Fibroblast of mammary gland (primary cell): ENCODE results near the gene OMP.

Experiments used
- DNase-seq: peaks from one replicate; pipeline ENCODE4 v3.0.0-alpha.2; 2010; ENCODE audit warnings: low read depth
- H3K4me3 ChIP-seq: 2 replicates; pipeline ENCODE4 v1.5.1; 2011; ENCODE audit warnings: low read depth, mild to moderate bottlenecking, low read length, moderate library complexity; ENCODE audit not compliant: control insufficient read depth
- CTCF ChIP-seq: conservative IDR thresholded peaks from 2 replicates; pipeline ENCODE4 v1.5.1; 2011; ENCODE audit warnings: low read depth, low read length, inconsistent platforms; ENCODE audit not compliant: control insufficient read depth, insufficient read depth

The OMP gene

DNA sequence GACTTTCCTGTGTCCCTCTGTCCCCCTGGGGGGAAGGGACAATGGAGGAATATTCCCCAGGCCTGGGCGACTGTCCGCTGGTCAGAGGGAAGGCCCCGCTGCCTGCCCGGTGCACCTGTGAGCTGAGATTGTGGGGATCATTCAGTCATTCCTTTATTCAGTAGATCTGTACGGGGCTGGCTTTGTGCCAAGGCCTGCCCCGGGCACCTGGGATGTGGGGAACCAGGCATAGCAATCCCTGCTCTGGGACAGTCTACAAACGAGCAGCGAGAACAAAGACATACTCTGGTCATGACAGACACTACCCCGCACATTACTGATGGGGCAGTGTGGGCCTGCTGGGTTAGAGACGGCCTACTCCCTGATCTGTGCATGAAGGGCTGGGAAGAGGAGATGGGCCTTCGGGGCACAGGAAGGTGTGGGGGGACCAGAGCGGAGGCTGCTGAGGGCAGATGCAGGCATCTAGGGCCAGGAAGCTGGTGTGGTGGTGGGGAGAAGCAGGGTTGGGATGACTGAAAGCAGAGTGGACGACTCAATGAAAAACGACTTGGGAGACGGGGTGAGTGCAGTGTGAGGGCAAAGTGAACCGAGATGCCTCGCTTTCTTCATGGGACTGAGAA, 23.6 kb downstream of the OMP start:
- no peak for DNase-seq
- no peak for TF ChIP-seq CTCF
- H3K4me3 ChIP-seq, result no peak overlapping the region

DNA sequence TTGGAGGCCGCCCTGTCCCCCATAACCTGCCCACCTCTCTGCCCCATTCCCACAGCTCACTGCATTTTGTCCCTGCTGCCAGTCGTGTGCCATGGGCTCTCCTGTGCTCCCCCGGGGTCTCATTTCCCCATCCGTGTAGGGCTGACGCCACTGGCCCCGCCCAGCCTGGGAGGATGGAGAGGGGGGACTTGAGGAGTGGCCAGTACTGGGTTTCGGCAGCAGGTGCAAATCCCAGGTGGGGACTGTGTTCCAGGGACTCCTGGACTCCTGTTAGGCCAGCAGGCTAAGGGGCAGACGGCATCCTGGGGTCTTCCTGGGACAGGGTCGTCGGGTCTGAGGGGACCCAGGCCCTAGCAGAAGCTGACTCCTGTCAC, 24.2 kb downstream of the OMP start:
- TF ChIP-seq CTCF, result no peak
- peak overlapping the region; percentile 45 for H3K4me3 ChIP-seq
- DNase-seq, result no peak

GRCh38 chr11:77127235-77127911, 24.7 kb downstream of the OMP start:
- peak overlapping the region; percentile 45 for H3K4me3 ChIP-seq
- DNase-seq, result peak; percentile 30
- peak; percentile 83 for TF ChIP-seq CTCF

- DNase-seq, result no peak
- H3K4me3 ChIP-seq, result peak within 1 kb of the TSS; percentile 45
- no peak for TF ChIP-seq CTCF
Observed at GRCh38 chr11:77127920-77128691, 25.5 kb downstream of the OMP start, which contains the start of gene MYO7A. MYO7A (plus strand) TSS chr11:77128246; CDS start chr11:77130635, 2,389 bp downstream.

- H3K4me3 ChIP-seq, result no peak overlapping the region
- DNase-seq, result no peak
- no peak for TF ChIP-seq CTCF
Observed at GRCh38 chr11:77129069-77129841, 26.6 kb downstream of the OMP start.

GRCh38 chr11:77129842-77130756, 27.5 kb downstream of the OMP start:
- H3K4me3 ChIP-seq, result no peak overlapping the region
- no peak for TF ChIP-seq CTCF
- DNase-seq, result no peak
